GM18505 (cell line): ENCODE data around the gene RNU7-1.

Experiments used
- ATAC-seq: cut with Tn5 transposase; IDR thresholded peaks from one replicate; pipeline ENCODE4 v1.9.1; 2021; ENCODE audit not compliant: unreplicated experiment
- POLR2A ChIP-seq: IDR thresholded peaks from 4 replicates; pipeline ENCODE4 v1.6.1; 2011; ENCODE audit warnings: borderline replicate concordance; ENCODE audit not compliant: insufficient read depth, insufficient read length; ENCODE audit errors: extremely low read depth

RNU7-1 gene

DNA sequence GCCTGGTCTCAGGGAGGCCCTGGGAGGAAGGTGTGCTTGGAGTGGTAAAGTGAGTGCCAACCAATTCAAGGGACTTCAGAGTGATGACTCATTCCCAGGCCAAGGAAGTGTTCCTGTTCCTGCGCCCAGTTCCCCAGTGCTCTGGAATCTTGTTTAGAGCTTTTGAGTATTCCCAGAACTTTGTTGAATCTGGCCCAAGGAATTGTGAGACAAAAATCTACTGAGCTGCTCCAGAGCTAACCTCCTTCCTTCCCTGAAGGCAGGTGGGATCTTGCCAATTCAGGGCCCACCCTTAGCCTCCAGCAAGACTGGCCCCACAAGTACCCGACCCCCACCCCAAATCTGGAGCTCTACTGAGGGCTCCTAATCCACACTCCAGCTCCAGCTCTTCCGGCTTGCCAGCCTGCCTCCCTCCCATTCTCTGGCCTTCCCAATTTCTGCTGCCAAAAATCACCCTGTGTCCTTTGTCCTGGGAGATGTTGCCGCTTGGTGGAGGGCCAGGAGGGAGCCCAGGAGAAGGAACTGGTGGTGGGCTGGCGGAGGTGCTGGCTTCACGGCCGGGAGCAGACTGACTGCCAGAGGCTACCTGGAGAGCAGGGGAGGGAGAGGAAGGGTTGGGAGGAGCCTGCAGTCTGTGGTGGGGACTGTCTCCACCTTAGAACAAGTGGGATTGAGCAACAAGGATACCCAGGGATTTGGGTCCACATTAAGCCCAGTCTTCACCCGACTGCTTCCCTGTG is 17.9 kb upstream of the RNU7-1 start:
- no peak for TF ChIP-seq POLR2A
- ATAC-seq: no peak

DNA sequence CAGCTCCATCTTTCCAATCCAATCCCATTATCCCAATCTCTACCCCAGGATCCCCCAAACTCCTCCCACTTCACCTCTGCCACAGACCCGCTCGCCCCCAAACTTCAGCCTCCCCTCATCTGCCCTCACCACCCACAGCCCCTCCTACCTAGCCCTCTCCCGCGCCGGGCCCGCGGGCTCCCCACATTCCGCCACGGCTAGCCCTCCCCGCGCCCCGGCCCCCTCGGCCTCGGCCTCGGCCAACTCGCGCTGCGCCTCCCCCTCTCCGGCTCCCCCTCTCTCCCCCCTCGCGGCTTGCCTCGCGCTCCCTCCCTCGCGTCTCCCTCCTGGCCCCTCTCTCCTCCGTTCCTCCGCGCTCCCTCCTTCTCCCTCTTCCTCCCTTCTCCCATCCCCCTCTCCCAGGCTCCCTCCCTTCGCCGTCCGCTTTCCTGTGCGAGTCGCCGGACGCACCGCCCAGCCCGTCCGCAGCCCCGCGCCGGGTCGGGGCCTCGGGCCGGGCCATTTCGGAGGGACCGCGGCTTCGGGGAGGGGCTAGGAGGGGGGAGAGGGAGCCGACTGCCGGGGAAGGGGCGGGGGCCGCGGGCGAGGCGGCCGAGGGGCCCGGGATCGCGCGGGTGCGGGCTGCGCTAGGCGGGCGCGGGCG is 16.1 kb upstream of the RNU7-1 start, which contains the start of gene ATN1:
ATN1 (plus strand) TSS at position 581 of the 643 bp plus-strand sequence. CDS start 6,043 bp downstream, outside the sequence.
- no peak for ATAC-seq

DNA sequence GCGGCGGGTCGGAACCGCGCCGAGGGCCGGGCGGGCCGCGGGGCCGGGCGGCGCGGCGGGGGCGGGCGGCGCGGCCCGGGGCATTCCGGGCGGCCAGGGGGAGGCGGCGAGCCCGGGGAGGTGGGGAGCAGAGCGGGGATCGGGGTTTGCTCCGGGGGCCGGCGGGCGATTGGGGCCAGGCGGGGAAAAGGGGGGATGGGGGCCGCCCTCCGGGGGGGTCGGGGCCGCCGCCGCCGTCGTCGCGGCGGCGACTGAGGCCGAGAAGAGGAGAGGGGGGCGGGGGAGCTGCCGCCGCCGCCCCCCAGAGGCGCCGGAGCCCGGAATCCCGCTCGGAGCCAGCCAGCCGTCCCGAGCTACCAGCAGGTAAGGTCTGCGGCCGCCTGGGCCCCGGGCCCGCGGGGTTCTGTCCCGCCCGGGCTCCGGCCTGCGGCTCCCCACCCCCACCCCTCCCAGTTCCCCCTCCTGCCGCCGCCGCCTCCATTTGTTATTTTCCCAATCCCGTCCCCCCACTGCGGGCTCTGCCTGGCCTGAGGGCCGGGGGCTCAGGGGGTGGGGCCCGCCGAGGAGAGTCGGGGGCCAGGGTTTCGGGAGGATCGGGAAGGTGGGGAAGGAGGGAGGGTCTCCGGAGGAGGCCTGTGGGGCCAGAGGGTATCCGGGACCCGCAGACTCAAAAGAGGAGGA is 15.5 kb upstream of the RNU7-1 start:
- no peak for TF ChIP-seq POLR2A
- ATAC-seq: no peak

More for the DNA sequence above, 16.1 kb upstream of the RNU7-1 start, which contains the start of gene ATN1:
- TF ChIP-seq POLR2A: no peak

DNA sequence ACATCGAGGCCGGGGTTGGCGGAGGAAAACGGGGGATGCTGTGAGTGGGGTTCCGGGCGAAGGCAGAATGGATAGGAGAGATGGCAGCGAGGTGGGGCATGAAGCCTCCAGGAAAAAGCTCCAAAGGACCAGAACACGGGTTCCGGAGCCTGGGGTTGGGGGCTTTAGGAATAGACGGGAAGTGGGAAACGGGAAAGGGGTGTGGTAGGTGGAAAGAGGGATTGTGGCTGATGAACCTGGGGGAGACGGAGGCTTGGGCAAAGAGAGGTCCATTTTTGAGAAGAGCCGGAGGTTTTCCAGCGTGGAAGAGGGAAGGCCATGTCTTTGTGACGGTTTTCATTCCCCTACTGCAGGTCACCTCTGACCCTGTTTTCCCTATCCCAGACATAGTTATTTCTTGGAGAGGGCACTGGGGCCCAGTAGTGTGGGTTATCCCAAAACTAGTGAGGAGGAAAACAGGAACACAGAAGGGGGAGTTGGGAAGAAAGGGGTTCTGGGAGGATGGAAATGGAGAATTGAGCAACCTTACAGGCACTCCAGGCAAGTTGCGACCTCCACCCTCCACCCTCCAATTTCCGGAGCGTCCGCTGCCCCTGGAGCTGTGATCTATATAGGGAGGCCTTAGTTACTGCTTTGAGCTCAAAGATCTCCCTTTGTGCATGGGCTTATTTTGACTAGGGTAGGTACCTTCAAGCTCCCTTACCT is 14.8 kb upstream of the RNU7-1 start:
- TF ChIP-seq POLR2A: no peak
- ATAC-seq: no peak

DNA sequence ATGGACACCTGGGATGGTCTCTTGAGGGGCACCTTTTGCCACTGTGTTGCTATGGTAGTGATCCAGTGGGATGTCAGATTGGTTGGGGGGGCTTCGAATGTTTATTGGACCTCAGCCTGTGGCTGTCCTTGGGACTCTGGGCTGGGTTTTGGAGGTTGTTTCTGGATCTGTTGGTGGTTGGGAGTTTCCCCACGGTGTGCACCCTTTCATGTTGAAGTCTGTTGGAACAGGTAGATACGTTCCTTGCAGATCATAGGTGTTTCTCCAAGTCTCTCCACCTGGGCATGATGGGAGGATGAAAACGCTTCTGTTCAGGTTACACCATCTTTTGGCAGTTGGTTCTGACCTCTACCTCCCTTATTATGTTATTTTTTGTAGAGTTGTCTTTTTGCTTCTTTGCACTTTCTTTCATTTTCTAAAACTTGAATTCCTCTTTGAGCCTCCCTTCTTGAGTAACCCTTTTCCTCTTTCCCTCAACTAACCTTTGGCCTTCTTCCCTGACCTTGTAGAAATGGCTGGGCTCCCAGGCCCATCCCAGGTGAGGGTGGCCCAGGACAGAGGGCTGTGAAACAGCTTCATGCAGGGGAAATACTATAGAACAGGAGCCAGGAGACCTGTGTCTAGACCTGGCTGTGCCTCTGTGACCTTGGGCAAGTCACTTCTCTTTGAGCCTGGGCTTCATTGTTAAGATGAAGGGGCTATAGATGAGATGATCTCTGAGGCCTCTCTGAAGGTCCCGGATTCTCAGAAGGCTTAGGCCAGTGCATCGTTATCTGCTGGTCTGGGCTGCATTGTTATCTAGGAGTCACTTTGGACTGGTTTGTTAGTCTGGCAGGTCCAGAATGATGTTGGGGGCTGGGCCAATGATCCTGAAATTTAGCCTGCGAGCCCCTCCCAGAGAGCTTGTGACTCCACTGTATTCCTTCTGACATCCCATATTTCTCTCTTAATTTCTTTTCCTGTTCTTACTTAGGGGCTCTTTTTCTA is 13.9 kb upstream of the RNU7-1 start:
- ATAC-seq: no peak
- no peak for TF ChIP-seq POLR2A

DNA sequence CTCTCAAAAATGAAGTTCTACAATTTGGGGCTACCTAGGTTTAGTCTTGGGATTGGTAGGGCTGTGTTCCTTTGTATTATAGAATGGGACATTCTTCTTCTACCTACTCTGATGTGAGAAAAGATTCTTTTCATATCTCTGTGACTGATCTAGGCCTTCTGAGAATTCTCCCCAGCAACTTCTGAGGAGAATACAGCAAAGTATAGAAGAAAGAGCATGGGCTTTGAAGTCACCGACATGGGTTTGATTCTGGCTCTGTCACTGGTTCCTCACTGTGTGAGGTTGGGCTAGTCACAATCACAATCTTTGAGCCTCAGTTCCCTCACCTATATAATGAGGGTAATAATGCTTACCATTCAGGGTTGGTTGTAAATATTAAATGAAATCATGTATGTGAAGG is 10.8 kb upstream of the RNU7-1 start:
- ATAC-seq: no peak
- TF ChIP-seq POLR2A: no peak

DNA sequence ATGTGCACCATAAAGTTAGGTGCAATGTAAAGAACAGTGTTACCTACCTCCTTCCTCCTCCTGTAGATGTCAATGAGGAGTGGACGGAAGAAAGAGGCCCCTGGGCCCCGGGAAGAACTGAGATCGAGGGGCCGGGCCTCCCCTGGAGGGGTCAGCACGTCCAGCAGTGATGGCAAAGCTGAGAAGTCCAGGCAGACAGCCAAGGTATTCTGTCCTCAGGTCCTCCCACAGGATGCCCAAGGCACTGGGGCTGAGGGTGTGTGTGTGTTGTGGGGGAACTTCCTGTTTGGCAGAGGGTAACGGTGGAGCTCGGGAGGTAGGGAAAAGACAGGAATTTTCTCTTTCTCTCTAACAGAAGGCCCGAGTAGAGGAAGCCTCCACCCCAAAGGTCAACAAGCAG is 9.5 kb upstream of the RNU7-1 start:
- ATAC-seq: no peak
- TF ChIP-seq POLR2A: no peak

DNA sequence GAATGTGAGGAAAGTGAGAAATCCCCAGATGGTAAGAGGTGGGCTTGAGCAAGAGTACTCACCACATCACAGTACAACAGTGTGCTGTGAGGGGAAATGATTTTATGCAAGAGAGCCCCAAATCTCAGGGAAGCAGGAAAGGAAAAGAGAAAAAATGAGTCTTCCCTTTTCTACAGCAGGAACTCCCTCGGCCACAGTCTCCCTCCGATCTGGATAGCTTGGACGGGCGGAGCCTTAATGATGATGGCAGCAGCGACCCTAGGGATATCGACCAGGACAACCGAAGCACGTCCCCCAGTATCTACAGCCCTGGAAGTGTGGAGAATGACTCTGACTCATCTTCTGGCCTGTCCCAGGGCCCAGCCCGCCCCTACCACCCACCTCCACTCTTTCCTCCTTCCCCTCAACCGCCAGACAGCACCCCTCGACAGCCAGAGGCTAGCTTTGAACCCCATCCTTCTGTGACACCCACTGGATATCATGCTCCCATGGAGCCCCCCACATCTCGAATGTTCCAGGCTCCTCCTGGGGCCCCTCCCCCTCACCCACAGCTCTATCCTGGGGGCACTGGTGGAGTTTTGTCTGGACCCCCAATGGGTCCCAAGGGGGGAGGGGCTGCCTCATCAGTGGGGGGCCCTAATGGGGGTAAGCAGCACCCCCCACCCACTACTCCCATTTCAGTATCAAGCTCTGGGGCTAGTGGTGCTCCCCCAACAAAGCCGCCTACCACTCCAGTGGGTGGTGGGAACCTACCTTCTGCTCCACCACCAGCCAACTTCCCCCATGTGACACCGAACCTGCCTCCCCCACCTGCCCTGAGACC is 8.0 kb upstream of the RNU7-1 start:
- ATAC-seq: no peak
- TF ChIP-seq POLR2A: no peak

DNA sequence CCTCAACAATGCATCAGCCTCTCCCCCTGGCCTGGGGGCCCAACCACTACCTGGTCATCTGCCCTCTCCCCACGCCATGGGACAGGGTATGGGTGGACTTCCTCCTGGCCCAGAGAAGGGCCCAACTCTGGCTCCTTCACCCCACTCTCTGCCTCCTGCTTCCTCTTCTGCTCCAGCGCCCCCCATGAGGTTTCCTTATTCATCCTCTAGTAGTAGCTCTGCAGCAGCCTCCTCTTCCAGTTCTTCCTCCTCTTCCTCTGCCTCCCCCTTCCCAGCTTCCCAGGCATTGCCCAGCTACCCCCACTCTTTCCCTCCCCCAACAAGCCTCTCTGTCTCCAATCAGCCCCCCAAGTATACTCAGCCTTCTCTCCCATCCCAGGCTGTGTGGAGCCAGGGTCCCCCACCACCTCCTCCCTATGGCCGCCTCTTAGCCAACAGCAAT is 7.4 kb upstream of the RNU7-1 start:
- TF ChIP-seq POLR2A: no peak
- no peak for ATAC-seq

DNA sequence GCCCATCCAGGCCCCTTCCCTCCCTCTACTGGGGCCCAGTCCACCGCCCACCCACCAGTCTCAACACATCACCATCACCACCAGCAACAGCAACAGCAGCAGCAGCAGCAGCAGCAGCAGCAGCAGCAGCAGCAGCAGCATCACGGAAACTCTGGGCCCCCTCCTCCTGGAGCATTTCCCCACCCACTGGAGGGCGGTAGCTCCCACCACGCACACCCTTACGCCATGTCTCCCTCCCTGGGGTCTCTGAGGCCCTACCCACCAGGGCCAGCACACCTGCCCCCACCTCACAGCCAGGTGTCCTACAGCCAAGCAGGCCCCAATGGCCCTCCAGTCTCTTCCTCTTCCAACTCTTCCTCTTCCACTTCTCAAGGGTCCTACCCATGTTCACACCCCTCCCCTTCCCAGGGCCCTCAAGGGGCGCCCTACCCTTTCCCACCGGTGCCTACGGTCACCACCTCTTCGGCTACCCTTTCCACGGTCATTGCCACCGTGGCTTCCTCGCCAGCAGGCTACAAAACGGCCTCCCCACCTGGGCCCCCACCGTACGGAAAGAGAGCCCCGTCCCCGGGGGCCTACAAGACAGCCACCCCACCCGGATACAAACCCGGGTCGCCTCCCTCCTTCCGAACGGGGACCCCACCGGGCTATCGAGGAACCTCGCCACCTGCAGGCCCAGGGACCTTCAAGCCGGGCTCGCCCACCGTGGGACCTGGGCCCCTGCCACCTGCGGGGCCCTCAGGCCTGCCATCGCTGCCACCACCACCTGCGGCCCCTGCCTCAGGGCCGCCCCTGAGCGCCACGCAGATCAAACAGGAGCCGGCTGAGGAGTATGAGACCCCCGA is 6.8 kb upstream of the RNU7-1 start:
- peak; percentile 6 for ATAC-seq
- TF ChIP-seq POLR2A: no peak
